ENCODE data around the gene TSPAN2. TPM values are rescaled to one million over a fixed set of nuclear protein-coding genes. Genes with fewer than 3 reads are reported as not detected.
A peak's percentile ranks its signal among the peaks of the same experiment; 100 is the strongest.

The TSPAN2 gene
- total RNA-seq = 1 to 10 TPM in 1 of 2 donors, under 1 TPM in 1; 0.43 to 1.0 TPM

- no peaks in the 10 kb centered on the region for H3K36me3 Mint-ChIP-seq
- H3K27ac Mint-ChIP-seq = peak within 1 kb of the TSS in 1 of 2 donors; percentile 33
- H3K9me3 Mint-ChIP-seq = peaks cover 0 to 7% of the 10 kb centered on the region in 2 donors
- DNase-seq (ENCODE audit: low spot score in 2 of 2) (peak in 1 of 2 donors; percentile 40), ATAC-seq (peak; percentile 82 to 83)
Observed at GRCh38 chr1:115089420-115090185, at the start of gene TSPAN2. Gene TSPAN2 (minus strand): TSS chr1:115089503. CDS start chr1:115089432, 71 bp downstream.

GRCh38 chr1:115138973-115139372, 49.7 kb upstream of the TSPAN2 start:
- no peak overlapping the region for H3K27ac Mint-ChIP-seq
- ATAC-seq = peak; percentile 92 to 95

GRCh38 chr1:115138271-115138670, 49.0 kb upstream of the TSPAN2 start:
- DNase-seq (ENCODE audit: low spot score in 2 of 2) (no peak), ATAC-seq (no peak)
- Mint-ChIP-seq H3K27ac (no peak overlapping the region), H3K9me3 (no peaks in the 10 kb centered on the region), H3K36me3 (no peaks in the 10 kb centered on the region)

More at GRCh38 chr1:115138973-115139372, 49.7 kb upstream of the TSPAN2 start:
- Mint-ChIP-seq H3K9me3 (no peaks in the 10 kb centered on the region), H3K36me3 (no peaks in the 10 kb centered on the region)
- DNase-seq (ENCODE audit: low spot score in 2 of 2) = peak in 1 of 2 donors; percentile 56

- Mint-ChIP-seq H3K9me3 (no peaks in the 10 kb centered on the region), H3K27ac (no peak overlapping the region), H3K36me3 (no peaks in the 10 kb centered on the region)
- no peak for ATAC-seq
- DNase-seq (ENCODE audit: low spot score in 2 of 2) = no peak
Observed at GRCh38 chr1:115137191-115137590, 47.9 kb upstream of the TSPAN2 start.

GRCh38 chr1:115136706-115137105, 47.4 kb upstream of the TSPAN2 start:
- DNase-seq (ENCODE audit: low spot score in 2 of 2) (no peak), ATAC-seq (no peak)
- Mint-ChIP-seq H3K9me3 (no peaks in the 10 kb centered on the region), H3K36me3 (no peaks in the 10 kb centered on the region), H3K27ac (no peak overlapping the region)

- no peaks in the 10 kb centered on the region for H3K9me3 Mint-ChIP-seq
- ATAC-seq = no peak
- H3K27ac Mint-ChIP-seq = no peak overlapping the region
- DNase-seq (ENCODE audit: low spot score in 2 of 2) = no peak
- H3K36me3 Mint-ChIP-seq = no peaks in the 10 kb centered on the region
Observed at GRCh38 chr1:115136106-115136505, 46.8 kb upstream of the TSPAN2 start.

GRCh38 chr1:115135681-115136080, 46.4 kb upstream of the TSPAN2 start:
- DNase-seq (ENCODE audit: low spot score in 2 of 2) (no peak), ATAC-seq (no peak)
- no peak overlapping the region for H3K27ac Mint-ChIP-seq
- no peaks in the 10 kb centered on the region for H3K36me3 Mint-ChIP-seq
- peaks cover 0 to under 1% of the 10 kb centered on the region in 2 donors for H3K9me3 Mint-ChIP-seq

- H3K36me3 Mint-ChIP-seq = no peaks in the 10 kb centered on the region
- ATAC-seq (no peak), DNase-seq (ENCODE audit: low spot score in 2 of 2) (no peak)
- peaks cover 0 to 4% of the 10 kb centered on the region in 2 donors for H3K9me3 Mint-ChIP-seq
- H3K27ac Mint-ChIP-seq = no peak overlapping the region
Observed at GRCh38 chr1:115134850-115135480, 45.7 kb upstream of the TSPAN2 start.

- Mint-ChIP-seq H3K9me3 (peaks cover 0 to 4% of the 10 kb centered on the region in 2 donors), H3K27ac (no peak overlapping the region), H3K36me3 (no peaks in the 10 kb centered on the region)
- ATAC-seq = no peak
- DNase-seq (ENCODE audit: low spot score in 2 of 2) = no peak
Observed at GRCh38 chr1:115134231-115134630, 44.9 kb upstream of the TSPAN2 start.

GRCh38 chr1:115133440-115133839, 44.1 kb upstream of the TSPAN2 start:
- H3K9me3 Mint-ChIP-seq = peaks cover 0 to 4% of the 10 kb centered on the region in 2 donors
- ATAC-seq (no peak), DNase-seq (ENCODE audit: low spot score in 2 of 2) (no peak)
- no peaks in the 10 kb centered on the region for H3K36me3 Mint-ChIP-seq
- no peak overlapping the region for H3K27ac Mint-ChIP-seq

GRCh38 chr1:115130786-115131185, 41.5 kb upstream of the TSPAN2 start:
- DNase-seq (ENCODE audit: low spot score in 2 of 2) = no peak
- Mint-ChIP-seq H3K27ac (peak overlapping the region in 1 of 2 donors; percentile 73), H3K9me3 (peaks cover 0 to 4% of the 10 kb centered on the region in 2 donors), H3K36me3 (no peaks in the 10 kb centered on the region)
- no peak for ATAC-seq

GRCh38 chr1:115129071-115129640, 39.9 kb upstream of the TSPAN2 start:
- Mint-ChIP-seq H3K27ac (no peak overlapping the region), H3K9me3 (peaks cover 3 to 4% of the 10 kb centered on the region in 2 donors), H3K36me3 (peaks cover 0 to 4% of the 10 kb centered on the region in 2 donors)
- DNase-seq (ENCODE audit: low spot score in 2 of 2) (no peak), ATAC-seq (no peak)

- no peak overlapping the region for H3K27ac Mint-ChIP-seq
- peaks cover 12% of the 10 kb centered on the region in 2 donors for H3K9me3 Mint-ChIP-seq
- peaks cover 7 to 13% of the 10 kb centered on the region in 2 donors for H3K36me3 Mint-ChIP-seq
- DNase-seq (ENCODE audit: low spot score in 2 of 2) = no peak
- no peak for ATAC-seq
Observed at GRCh38 chr1:115127539-115127938, 38.2 kb upstream of the TSPAN2 start.

- Mint-ChIP-seq H3K9me3 (peaks cover 20% of the 10 kb centered on the region in 2 donors), H3K27ac (no peak overlapping the region), H3K36me3 (peaks cover 17 to 21% of the 10 kb centered on the region in 2 donors)
- ATAC-seq (no peak), DNase-seq (ENCODE audit: low spot score in 2 of 2) (no peak)
Observed at GRCh38 chr1:115126516-115126915, 37.2 kb upstream of the TSPAN2 start.

- Mint-ChIP-seq H3K9me3 (peaks cover 26% of the 10 kb centered on the region in 2 donors), H3K36me3 (peaks cover 21 to 34% of the 10 kb centered on the region in 2 donors), H3K27ac (no peak overlapping the region)
- no peak for DNase-seq (ENCODE audit: low spot score in 2 of 2)
- ATAC-seq = no peak
Observed at GRCh38 chr1:115123116-115123515, 33.8 kb upstream of the TSPAN2 start.

- ATAC-seq (no peak), DNase-seq (ENCODE audit: low spot score in 2 of 2) (no peak)
- peaks cover 26% of the 10 kb centered on the region in 2 donors for H3K9me3 Mint-ChIP-seq
- H3K27ac Mint-ChIP-seq = no peak overlapping the region
- peaks cover 21 to 34% of the 10 kb centered on the region in 2 donors for H3K36me3 Mint-ChIP-seq
Observed at GRCh38 chr1:115121793-115122192, 32.5 kb upstream of the TSPAN2 start.

GRCh38 chr1:115120296-115120695, 31.0 kb upstream of the TSPAN2 start:
- ATAC-seq = no peak
- Mint-ChIP-seq H3K27ac (no peak overlapping the region), H3K36me3 (peaks cover 21 to 34% of the 10 kb centered on the region in 2 donors), H3K9me3 (peaks cover 26% of the 10 kb centered on the region in 2 donors)
- no peak for DNase-seq (ENCODE audit: low spot score in 2 of 2)
